GM12865 (cell line): Measurements from ENCODE around the gene DOCK1.

Experiments
- DNase-seq: peaks from one replicate; pipeline ENCODE4 v3.0.0; 2010; ENCODE audit warnings: low read depth
- H3K4me3 ChIP-seq: 2 replicates; pipeline ENCODE4 v1.5.1; 2011; ENCODE audit warnings: mild to moderate bottlenecking, low read depth, low read length, control low read depth
- CTCF ChIP-seq: IDR thresholded peaks from 2 replicates; pipeline ENCODE4 v1.5.1; 2011; ENCODE audit warnings: low read length, control low read depth, low read depth, inconsistent platforms; ENCODE audit not compliant: insufficient read depth; ENCODE audit errors: missing control alignments

DOCK1 gene

GRCh38 chr10:127142136-127142535 is 236.9 kb downstream of the DOCK1 start:
- no peak overlapping the region for H3K4me3 ChIP-seq
- no peak for TF ChIP-seq CTCF
- no peak for DNase-seq

GRCh38 chr10:127142856-127143255 is 237.6 kb downstream of the DOCK1 start:
- H3K4me3 ChIP-seq, result no peak overlapping the region
- no peak for DNase-seq
- no peak for TF ChIP-seq CTCF

- H3K4me3 ChIP-seq, result no peak overlapping the region
- TF ChIP-seq CTCF, result no peak
- no peak for DNase-seq
Measured at GRCh38 chr10:127145173-127145572, 239.9 kb downstream of the DOCK1 start.

GRCh38 chr10:127146661-127147060 is 241.4 kb downstream of the DOCK1 start:
- no peak for DNase-seq
- no peak overlapping the region for H3K4me3 ChIP-seq
- no peak for TF ChIP-seq CTCF

- no peak for TF ChIP-seq CTCF
- DNase-seq, result no peak
- H3K4me3 ChIP-seq, result no peak overlapping the region
Measured at GRCh38 chr10:127148066-127148932, 243.1 kb downstream of the DOCK1 start.

- H3K4me3 ChIP-seq, result no peak overlapping the region
- DNase-seq, result no peak
- no peak for TF ChIP-seq CTCF
Measured at GRCh38 chr10:127148933-127149220, 243.6 kb downstream of the DOCK1 start.
